ENCODE results near the gene PXYLP1. TPM values are rescaled to one million over a fixed set of nuclear protein-coding genes. Genes with fewer than 3 reads are reported as not detected.

The PXYLP1 gene
- 5.4 and 8.6 TPM in 2 replicates for total RNA-seq (ENCODE audit: low replicate concordance)

GRCh38 chr3:141231101-141231951 is at the start of gene PXYLP1:
Gene PXYLP1 (plus strand): TSS chr3:141231825. CDS start chr3:141260176, 28,351 bp downstream.

Other genes with a start within 250 kb of the PXYLP1 start
- gene SPSB4, start 180.5 kb upstream of the PXYLP1 start, total RNA-seq (ENCODE audit: low replicate concordance): not detected in 2 replicates
- 95.8 and 119 TPM in 2 replicates for gene ZBTB38, start 136.7 kb downstream of the PXYLP1 start, total RNA-seq (ENCODE audit: low replicate concordance)

All from smooth muscle cell of the coronary artery (primary cell).